ENCODE data around the gene CCDC152.
"Not testable (repeated sequence)": the region's sequence is repeated elsewhere in the genome, so short reads cannot be mapped to it uniquely, and the experiment has no call there.

The CCDC152 gene, protein sequence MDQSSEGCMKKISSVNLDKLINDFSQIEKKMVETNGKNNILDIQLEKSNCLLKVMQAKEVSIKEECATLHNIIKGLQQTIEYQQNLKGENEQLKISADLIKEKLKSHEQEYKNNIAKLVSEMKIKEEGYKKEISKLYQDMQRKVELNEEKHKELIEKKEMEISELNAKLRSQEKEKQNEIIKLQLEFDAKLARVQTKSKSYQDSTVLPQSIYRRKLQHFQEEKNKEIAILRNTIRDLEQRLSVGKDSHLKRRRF

GRCh38 chr5:42756606-42757601 is at the start of gene CCDC152:
Gene CCDC152 (plus strand): TSS chr5:42756818. CDS start chr5:42759122, 2,304 bp downstream.
- no peak for DNase-seq

DNA sequence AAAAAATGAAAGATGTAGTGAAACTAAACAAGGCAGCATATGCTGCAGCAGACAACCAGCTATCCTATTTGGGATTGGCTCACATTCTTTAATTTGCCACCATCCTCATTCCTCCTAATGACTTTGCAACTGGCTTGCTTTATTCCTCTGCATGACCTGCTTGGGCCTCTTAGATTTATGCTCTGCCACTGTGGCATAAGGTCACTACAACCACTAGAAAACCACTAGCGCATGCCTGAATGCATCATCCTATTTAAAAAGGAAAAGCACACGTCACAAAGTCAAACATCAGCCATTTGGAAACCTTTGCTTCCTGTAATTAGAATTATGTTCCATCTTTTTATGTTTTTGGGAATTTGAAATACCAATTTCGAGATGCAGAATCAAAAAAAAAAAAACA is 40.8 kb upstream of the CCDC152 start:
- no peak for DNase-seq

GRCh38 chr5:42718591-42718990 is 38.0 kb upstream of the CCDC152 start:
- no peak for DNase-seq

GRCh38 chr5:42719034-42719433 is 37.6 kb upstream of the CCDC152 start:
- DNase-seq: no peak

DNA sequence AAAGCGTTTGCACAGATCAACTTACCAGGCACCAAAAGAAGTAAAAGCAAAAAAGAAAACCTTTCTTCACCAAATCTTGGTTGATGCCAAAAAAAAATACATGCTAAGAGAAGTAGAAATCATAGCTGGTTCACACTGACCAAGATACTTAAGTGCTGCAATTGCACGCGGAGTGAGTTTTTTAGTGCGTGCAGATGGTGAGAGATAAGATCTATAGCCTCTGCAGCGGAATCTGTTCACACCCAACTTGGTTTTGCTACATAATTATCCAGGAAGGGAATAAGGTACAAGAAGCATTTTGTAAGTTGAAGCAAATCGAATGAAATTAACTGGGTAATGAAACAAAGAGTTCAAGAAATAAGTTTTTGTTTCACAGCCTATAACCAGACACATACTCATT is 36.4 kb upstream of the CCDC152 start:
- DNase-seq: no peak

- DNase-seq: no peak
Observed at GRCh38 chr5:42721484-42721883, 35.1 kb upstream of the CCDC152 start.

GRCh38 chr5:42734531-42735058 is 22.0 kb upstream of the CCDC152 start:
- not testable (repeated sequence) for DNase-seq

DNA sequence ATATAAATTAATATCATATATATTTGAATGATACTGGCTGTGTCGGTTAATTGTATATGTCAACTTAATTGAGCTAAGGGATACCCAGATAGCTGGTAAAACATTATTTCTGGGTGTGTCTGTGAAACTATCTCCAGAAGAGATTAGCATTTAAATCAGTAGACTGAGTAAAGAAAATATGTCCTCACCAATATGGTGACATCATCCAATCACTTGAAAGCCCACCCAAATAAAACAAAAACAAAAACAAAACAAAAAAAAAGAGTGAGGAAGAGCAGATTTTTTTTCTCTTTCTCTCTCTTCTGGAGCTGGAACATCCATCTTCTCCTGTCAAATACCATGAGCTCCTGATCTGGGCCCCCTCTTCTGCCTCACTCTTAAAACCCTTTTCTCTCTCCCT is 15.7 kb upstream of the CCDC152 start:
- no peak for DNase-seq

DNA sequence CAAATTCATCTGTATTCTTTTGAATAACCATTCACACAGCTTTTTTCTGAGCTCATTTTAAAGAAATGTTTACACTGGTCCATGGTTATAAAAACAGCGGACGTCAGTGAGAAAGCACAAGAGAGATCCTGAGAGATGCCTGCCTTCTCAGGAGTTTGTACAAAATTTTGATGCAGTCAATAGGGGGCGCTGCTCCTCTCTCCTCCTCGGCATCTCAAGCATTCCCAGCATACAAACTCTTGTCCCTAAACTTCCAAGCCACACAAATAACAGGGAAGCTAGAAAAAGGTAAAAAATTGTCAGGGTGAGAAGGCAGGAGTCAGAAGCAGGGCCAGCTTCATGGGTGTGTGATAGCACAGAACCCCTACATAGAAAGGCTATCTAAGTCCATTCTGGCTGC is 11.2 kb upstream of the CCDC152 start:
- DNase-seq: no peak

GRCh38 chr5:42745856-42746255 is 10.8 kb upstream of the CCDC152 start:
- DNase-seq: no peak

GRCh38 chr5:42749020-42749419 is 7.6 kb upstream of the CCDC152 start:
- no peak for DNase-seq

- no peak for DNase-seq
Observed at GRCh38 chr5:42750507-42750906, 6.1 kb upstream of the CCDC152 start.

DNA sequence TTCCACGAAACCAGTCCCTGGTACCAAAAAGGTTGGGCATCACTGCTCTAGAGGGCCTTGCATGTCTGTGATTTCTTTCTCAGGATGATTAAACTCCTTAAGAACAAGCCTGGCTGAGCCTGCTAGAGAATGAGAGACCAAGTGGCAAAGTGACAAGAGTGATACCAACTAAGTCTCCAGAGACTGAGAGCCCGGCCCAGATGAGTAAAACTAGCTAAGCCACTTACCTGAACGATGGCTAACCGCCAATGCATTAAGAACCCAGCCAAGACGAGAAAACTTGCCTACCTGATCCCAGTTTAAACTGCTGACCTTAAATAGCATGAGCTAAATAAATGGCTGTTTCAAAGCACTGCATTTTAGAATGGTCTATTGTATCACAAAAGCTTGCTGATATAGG is 5.6 kb upstream of the CCDC152 start:
- no peak for DNase-seq

DNA sequence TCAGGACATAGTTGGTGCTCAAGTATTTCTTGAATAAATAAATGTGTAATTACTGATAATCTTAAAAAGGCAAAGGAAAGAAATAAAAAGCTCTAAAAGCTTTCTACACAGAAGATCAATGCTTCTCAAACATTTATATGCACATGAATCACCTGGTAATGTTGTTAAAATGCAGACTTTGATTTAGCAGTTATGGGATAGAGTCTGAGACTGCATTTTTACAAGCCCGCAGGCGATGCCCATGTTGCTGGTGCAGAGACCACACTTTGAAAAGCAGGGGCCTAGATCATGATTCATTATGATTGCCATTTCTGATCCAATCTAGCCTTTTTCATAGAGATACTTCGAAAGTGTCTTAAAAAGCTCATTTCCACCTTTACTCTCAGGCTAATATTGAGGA is 3.5 kb upstream of the CCDC152 start:
- DNase-seq: no peak

GRCh38 chr5:42759456-42759855 is 2.8 kb downstream of the CCDC152 start:
- no peak for DNase-seq

DNA sequence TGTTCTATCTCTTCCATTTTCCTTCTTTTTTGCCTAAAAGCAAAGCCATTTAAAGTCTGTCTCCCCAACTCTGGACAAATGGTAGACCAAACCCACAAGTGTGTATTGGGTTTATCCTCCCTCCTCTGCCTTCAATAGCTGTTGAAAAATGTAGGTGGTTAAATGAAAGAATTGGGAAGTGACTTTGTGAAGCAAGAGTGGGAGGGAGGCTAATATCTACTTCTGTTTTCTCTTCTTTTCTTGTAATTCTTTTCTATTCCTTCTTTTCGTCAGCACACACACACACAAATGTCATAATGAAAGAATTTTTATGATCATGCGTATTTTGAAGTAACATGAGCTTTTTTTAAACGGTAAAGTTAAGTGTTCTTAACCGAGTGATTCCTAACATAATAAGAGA is 3.8 kb downstream of the CCDC152 start:
- DNase-seq: no peak

- DNase-seq: no peak
Observed at GRCh38 chr5:42761791-42762190, 5.2 kb downstream of the CCDC152 start.

GRCh38 chr5:42767491-42768105 is 11.0 kb downstream of the CCDC152 start:
- DNase-seq: no peak

- no peak for DNase-seq
Observed at GRCh38 chr5:42768106-42768504, 11.5 kb downstream of the CCDC152 start.

- DNase-seq: no peak
Observed at GRCh38 chr5:42770003-42770402, 13.4 kb downstream of the CCDC152 start.

GRCh38 chr5:42772265-42772993 is 15.8 kb downstream of the CCDC152 start:
- DNase-seq: no peak

GRCh38 chr5:42779083-42779482 is 22.5 kb downstream of the CCDC152 start:
- DNase-seq: no peak

- DNase-seq: no peak
Observed at GRCh38 chr5:42781584-42781983, 25.0 kb downstream of the CCDC152 start.

All from GDM1 (cell line).